MM.1S (cell line): ENCODE results near the gene HYI.

Experiments used
- DNase-seq: peaks from one replicate; pipeline ENCODE4 v3.0.0-alpha.2; 2015
- H2AFZ ChIP-seq: fragments of 300-600 bp; sonication (generic); 2 replicates; pipeline ENCODE4 v1.6.0; 2016; ENCODE audit warnings: antibody characterized with exemption, low read length
- H3F3A ChIP-seq: fragments of 300-600 bp; sonication (generic); 2 replicates; pipeline ENCODE4 v1.6.1; 2016; ENCODE audit warnings: mild to moderate bottlenecking, antibody characterized with exemption, low read length, moderate library complexity, mixed read lengths; ENCODE audit not compliant: insufficient read depth
- H3K27ac ChIP-seq: fragments of 300-600 bp; sonication (generic); 2 replicates; pipeline ENCODE4 v1.5.1; 2016; ENCODE audit warnings: mild to moderate bottlenecking, low read length
- H3K27me3 ChIP-seq: fragments of 300-600 bp; sonication (generic); replicated peaks from 2 replicates; pipeline ENCODE4 v1.6.0; 2016; ENCODE audit warnings: low read length; ENCODE audit not compliant: insufficient read depth
- H3K36me3 ChIP-seq: fragments of 300-600 bp; sonication (generic); replicated peaks from 2 replicates; pipeline ENCODE4 v1.6.1; 2016; ENCODE audit warnings: mild to moderate bottlenecking, low read length, mixed read lengths; ENCODE audit not compliant: insufficient read depth
- H3K4me1 ChIP-seq: fragments of 300-600 bp; sonication (generic); 2 replicates; pipeline ENCODE4 v1.6.1; 2016; ENCODE audit warnings: low read length, mixed read lengths
- H3K4me2 ChIP-seq: fragments of 300-600 bp; sonication (generic); 2 replicates; pipeline ENCODE4 v1.6.0; 2016; ENCODE audit warnings: low read depth, low read length
- H3K4me3 ChIP-seq: fragments of 300-600 bp; sonication (generic); 2 replicates; pipeline ENCODE4 v1.5.1; 2016; ENCODE audit warnings: low read length, mixed read lengths
- H3K79me2 ChIP-seq: fragments of 300-600 bp; sonication (generic); 2 replicates; pipeline ENCODE4 v1.6.1; 2016; ENCODE audit warnings: mixed run types, low read length, mixed read lengths
- H3K9ac ChIP-seq: fragments of 300-600 bp; sonication (generic); 2 replicates; pipeline ENCODE4 v1.6.1; 2016; ENCODE audit warnings: low read length, mixed read lengths
- H3K9me2 ChIP-seq: fragments of 300-600 bp; sonication (generic); replicated peaks from 2 replicates; pipeline ENCODE4 v1.6.1; 2016; ENCODE audit warnings: mild to moderate bottlenecking, low read length, mixed read lengths; ENCODE audit not compliant: insufficient read depth
- H3K9me3 ChIP-seq: fragments of 300-600 bp; sonication (generic); replicated peaks from 2 replicates; pipeline ENCODE4 v1.6.1; 2016; ENCODE audit warnings: mild to moderate bottlenecking, low read length, mixed read lengths; ENCODE audit not compliant: insufficient read depth
- H4K20me1 ChIP-seq: fragments of 300-600 bp; sonication (generic); 2 replicates; pipeline ENCODE4 v1.6.1; 2016; ENCODE audit warnings: mild to moderate bottlenecking, low read length, moderate library complexity, mixed read lengths; ENCODE audit not compliant: insufficient read depth
- CTCF ChIP-seq: fragments of 300-600 bp; sonication (generic); IDR thresholded peaks from 2 replicates; pipeline ENCODE4 v1.5.1; 2016; ENCODE audit warnings: antibody characterized with exemption, low read length, mixed read lengths
- EZH2 ChIP-seq: fragments of 300-600 bp; sonication (generic); optimal IDR thresholded peaks from 2 replicates; pipeline ENCODE3; 2017; ENCODE audit warnings: low read depth, mild to moderate bottlenecking, antibody characterized with exemption, low read length, mixed read lengths
- EZH2phosphoT487 ChIP-seq: fragments of 300-600 bp; sonication (generic); IDR thresholded peaks from 2 replicates; pipeline ENCODE4 v1.6.1; 2018; ENCODE audit warnings: antibody characterized with exemption, low read length

HYI gene

DNA sequence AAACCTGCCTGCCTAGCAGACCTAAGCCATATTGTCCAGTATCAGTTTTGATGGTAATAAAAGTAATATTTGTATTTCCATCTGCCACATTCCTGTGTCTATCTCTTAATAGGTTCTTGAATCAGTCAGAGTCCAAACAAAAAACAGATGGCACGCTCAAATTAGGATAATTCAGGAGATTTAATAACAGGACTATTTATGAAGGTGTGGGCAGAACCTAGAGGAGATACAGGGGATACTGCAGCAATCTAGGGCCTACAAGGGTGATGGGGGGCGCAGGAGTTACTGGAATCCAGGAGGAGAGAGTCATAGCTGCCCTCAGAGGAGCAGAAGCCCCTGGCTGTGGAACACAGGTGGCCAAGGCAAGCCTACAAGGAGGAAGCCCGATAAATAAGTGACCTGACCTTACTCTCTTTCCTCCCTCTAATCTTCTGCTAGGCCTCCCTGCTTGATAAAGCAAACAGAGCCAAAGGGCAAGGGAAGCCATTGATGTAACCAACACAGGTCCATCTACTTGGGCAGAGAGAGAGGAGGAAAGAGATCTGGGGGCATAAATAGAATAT lies 11.9 kb upstream of the HYI start:
- no peaks in the 10 kb centered on the region for H3K9me3 ChIP-seq
- H3F3A ChIP-seq: no peaks in the 10 kb centered on the region
- H4K20me1 ChIP-seq: no peaks in the 10 kb centered on the region
- H2AFZ ChIP-seq: no peak overlapping the region
- DNase-seq: no peak
- H3K36me3 ChIP-seq: no peaks in the 10 kb centered on the region
- H3K9ac ChIP-seq: no peak overlapping the region
- H3K9me2 ChIP-seq: no peaks in the 10 kb centered on the region
- H3K4me3 ChIP-seq: no peak overlapping the region
- no peak for TF ChIP-seq CTCF
- no peak for TF ChIP-seq EZH2
- no peak for TF ChIP-seq EZH2phosphoT487
- no peak overlapping the region for H3K27ac ChIP-seq
- no peak overlapping the region for H3K4me2 ChIP-seq
- no peaks in the 10 kb centered on the region for H3K79me2 ChIP-seq
- no peaks in the 10 kb centered on the region for H3K27me3 ChIP-seq
- H3K4me1 ChIP-seq: no peaks in the 10 kb centered on the region

GRCh38 chr1:43464681-43465504 lies 11.2 kb upstream of the HYI start:
- Histone ChIP-seq H3K4me3 (no peak overlapping the region), H3K4me2 (no peak overlapping the region), H3F3A (no peaks in the 10 kb centered on the region), H3K9me3 (no peaks in the 10 kb centered on the region), H3K4me1 (no peaks in the 10 kb centered on the region), H3K9me2 (no peaks in the 10 kb centered on the region), H3K36me3 (no peaks in the 10 kb centered on the region), H3K27me3 (no peaks in the 10 kb centered on the region), H3K27ac (no peak overlapping the region), H3K9ac (no peak overlapping the region), H3K79me2 (no peaks in the 10 kb centered on the region), H2AFZ (no peak overlapping the region), H4K20me1 (no peaks in the 10 kb centered on the region)
- TF ChIP-seq CTCF: no peak
- TF ChIP-seq EZH2phosphoT487: no peak
- TF ChIP-seq EZH2: no peak
- no peak for DNase-seq

GRCh38 chr1:43463479-43463878 lies 9.7 kb upstream of the HYI start:
- TF ChIP-seq EZH2phosphoT487 (no peak), CTCF (no peak), EZH2 (no peak)
- no peak overlapping the region for H3K4me3 ChIP-seq
- no peak overlapping the region for H2AFZ ChIP-seq
- H3K9me2 ChIP-seq: no peaks in the 10 kb centered on the region
- H4K20me1 ChIP-seq: no peaks in the 10 kb centered on the region
- H3K9me3 ChIP-seq: no peaks in the 10 kb centered on the region
- no peaks in the 10 kb centered on the region for H3K4me1 ChIP-seq
- no peaks in the 10 kb centered on the region for H3K79me2 ChIP-seq
- no peak overlapping the region for H3K9ac ChIP-seq
- H3K4me2 ChIP-seq: no peak overlapping the region
- DNase-seq: no peak
- no peaks in the 10 kb centered on the region for H3K36me3 ChIP-seq
- no peaks in the 10 kb centered on the region for H3F3A ChIP-seq
- no peak overlapping the region for H3K27ac ChIP-seq
- H3K27me3 ChIP-seq: no peaks in the 10 kb centered on the region
